ENCODE results near the gene DIP2C. TPM values are rescaled to one million over a fixed set of nuclear protein-coding genes. Genes with fewer than 3 reads are reported as not detected.

Gene DIP2C
- total RNA-seq, 2 donors from 2014 or later = 13.0 to 13.7 TPM

- H3K27ac Mint-ChIP-seq = no peak overlapping the region
- H3K4me3 Mint-ChIP-seq = no peak overlapping the region
- no peaks in the 10 kb centered on the region for H3K9me3 Mint-ChIP-seq
- Histone ChIP-seq H3K4me1 (ENCODE audit: control insufficient read depth, insufficient read depth, low read length) (no peaks in the 10 kb centered on the region), H3K27me3 (ENCODE audit: control insufficient read depth, insufficient read depth, low read length, poor library complexity, severe bottlenecking) (no peaks in the 10 kb centered on the region), H3K36me3 (ENCODE audit: control insufficient read depth, insufficient read depth, low read length) (no peaks in the 10 kb centered on the region), H3K4me3 (ENCODE audit: low read length) (no peak overlapping the region), H3K9ac (ENCODE audit: extremely low read depth, low read length, poor library complexity, severe bottlenecking) (no peak overlapping the region), H3K27ac (ENCODE audit: low read depth, low read length) (no peak overlapping the region), H3K9me3 (ENCODE audit: control insufficient read depth, low read length) (no peaks in the 10 kb centered on the region)
- no peak for DNase-seq
- H3K4me1 Mint-ChIP-seq = no peaks in the 10 kb centered on the region
- WGBS, 2 experiments (ENCODE audit: insufficient coverage in 1 of 2, insufficient read length in 1 of 2) = 92 to 93% methylated on average over 6 to 7 of the region's 7 CpGs
- no peak for TF ChIP-seq CTCF (conservative IDR thresholded peaks at IDR 0.05)
- no peaks in the 10 kb centered on the region for H3K27me3 Mint-ChIP-seq (ENCODE audit: insufficient read depth)
- no peaks in the 10 kb centered on the region for H3K36me3 Mint-ChIP-seq (ENCODE audit: low read depth)
Observed at GRCh38 chr10:593016-593415, 96.5 kb downstream of the DIP2C start.

GRCh38 chr10:591646-592045 is 97.8 kb downstream of the DIP2C start:
- no peak for DNase-seq
- no peak for TF ChIP-seq CTCF (conservative IDR thresholded peaks at IDR 0.05)
- no peaks in the 10 kb centered on the region for H3K27me3 Mint-ChIP-seq (ENCODE audit: insufficient read depth)
- H3K27ac ChIP-seq (ENCODE audit: low read depth, low read length) = no peak overlapping the region
- H3K4me3 ChIP-seq (ENCODE audit: low read length) = no peak overlapping the region
- no peaks in the 10 kb centered on the region for H3K36me3 ChIP-seq (ENCODE audit: control insufficient read depth, insufficient read depth, low read length)
- H3K27me3 ChIP-seq (ENCODE audit: control insufficient read depth, insufficient read depth, low read length, poor library complexity, severe bottlenecking) = no peaks in the 10 kb centered on the region
- H3K9ac ChIP-seq (ENCODE audit: extremely low read depth, low read length, poor library complexity, severe bottlenecking) = no peak overlapping the region
- no peaks in the 10 kb centered on the region for H3K4me1 Mint-ChIP-seq
- WGBS, 2 experiments (ENCODE audit: insufficient coverage in 1 of 2, insufficient read length in 1 of 2) = 83 to 90% methylated on average over 7 to 11 of the region's 11 CpGs
- H3K36me3 Mint-ChIP-seq (ENCODE audit: low read depth) = no peaks in the 10 kb centered on the region
- no peaks in the 10 kb centered on the region for H3K9me3 Mint-ChIP-seq
- H3K27ac Mint-ChIP-seq = peak overlapping the region; percentile 36
- H3K4me3 Mint-ChIP-seq = no peak overlapping the region
- no peaks in the 10 kb centered on the region for H3K9me3 ChIP-seq (ENCODE audit: control insufficient read depth, low read length)
- H3K4me1 ChIP-seq (ENCODE audit: control insufficient read depth, insufficient read depth, low read length) = no peaks in the 10 kb centered on the region

GRCh38 chr10:590721-591120 is 98.7 kb downstream of the DIP2C start:
- Histone ChIP-seq H3K4me3 (ENCODE audit: low read length) (no peak overlapping the region), H3K9me3 (ENCODE audit: control insufficient read depth, low read length) (no peaks in the 10 kb centered on the region), H3K4me1 (ENCODE audit: control insufficient read depth, insufficient read depth, low read length) (no peaks in the 10 kb centered on the region), H3K36me3 (ENCODE audit: control insufficient read depth, insufficient read depth, low read length) (no peaks in the 10 kb centered on the region), H3K27ac (ENCODE audit: low read depth, low read length) (no peak overlapping the region), H3K9ac (ENCODE audit: extremely low read depth, low read length, poor library complexity, severe bottlenecking) (no peak overlapping the region), H3K27me3 (ENCODE audit: control insufficient read depth, insufficient read depth, low read length, poor library complexity, severe bottlenecking) (no peaks in the 10 kb centered on the region)
- H3K27me3 Mint-ChIP-seq (ENCODE audit: insufficient read depth) = no peaks in the 10 kb centered on the region
- H3K4me1 Mint-ChIP-seq = peaks cover 2% of the 10 kb centered on the region
- no peaks in the 10 kb centered on the region for H3K9me3 Mint-ChIP-seq
- no peak for TF ChIP-seq CTCF (conservative IDR thresholded peaks at IDR 0.05)
- H3K27ac Mint-ChIP-seq = no peak overlapping the region
- DNase-seq = no peak
- H3K36me3 Mint-ChIP-seq (ENCODE audit: low read depth) = no peaks in the 10 kb centered on the region
- H3K4me3 Mint-ChIP-seq = no peak overlapping the region
- 91 to 98% methylated on average over 9 to 10 of the region's 10 CpGs for WGBS, 2 experiments (ENCODE audit: insufficient coverage in 1 of 2, insufficient read length in 1 of 2)
